OCI-LY1 (cell line): ENCODE measurements around the gene CLEC17A.

Experiments
- H2AFZ ChIP-seq: fragments of 200-600 bp; sonication (generic), shearing (Covaris generic); 2 replicates; pipeline ENCODE4 v1.6.0; 2014; ENCODE audit warnings: antibody characterized with exemption, mild to moderate bottlenecking, low read length
- H3F3A ChIP-seq: fragments of 200-600 bp; sonication (generic), shearing (Covaris generic); 2 replicates; pipeline ENCODE4 v1.6.0; 2014; ENCODE audit warnings: mild to moderate bottlenecking, antibody characterized with exemption, low read length, moderate library complexity; ENCODE audit not compliant: insufficient read depth
- H3K27ac ChIP-seq: fragments of 200-600 bp; sonication (generic); 2 replicates; pipeline ENCODE4 v1.5.1; 2014; ENCODE audit warnings: low read length, mixed run types, mild to moderate bottlenecking, low read depth; ENCODE audit not compliant: poor library complexity, severe bottlenecking
- H3K27me3 ChIP-seq: fragments of 200-600 bp; sonication (generic); 2 replicates; pipeline ENCODE4 v1.6.0; 2014; ENCODE audit warnings: antibody characterized with exemption, mild to moderate bottlenecking, low read length, moderate library complexity; ENCODE audit not compliant: insufficient read depth
- H3K36me3 ChIP-seq: fragments of 200-600 bp; sonication (generic); 2 replicates; pipeline ENCODE4 v1.6.1; 2014; ENCODE audit warnings: mild to moderate bottlenecking, antibody characterized with exemption, low read length, moderate library complexity, mixed read lengths; ENCODE audit not compliant: insufficient read depth
- H3K4me1 ChIP-seq: fragments of 200-600 bp; sonication (generic); 2 replicates; pipeline ENCODE4 v1.5.1; 2014; ENCODE audit warnings: mild to moderate bottlenecking, low read length, moderate library complexity; ENCODE audit not compliant: insufficient read depth, severe bottlenecking
- H3K4me2 ChIP-seq: fragments of 200-600 bp; sonication (generic), shearing (Covaris generic); 2 replicates; pipeline ENCODE4 v1.6.1; 2014; ENCODE audit warnings: low read length
- H3K4me3 ChIP-seq: fragments of 200-600 bp; sonication (generic); 2 replicates; pipeline ENCODE4 v1.5.1; 2014; ENCODE audit warnings: low read length, low read depth, mild to moderate bottlenecking, mixed read lengths; ENCODE audit not compliant: poor library complexity, severe bottlenecking
- H3K79me2 ChIP-seq: fragments of 200-600 bp; shearing (Covaris generic); 2 replicates; pipeline ENCODE4 v1.6.1; 2016; ENCODE audit warnings: mixed run types, low read length, mixed read lengths; ENCODE audit not compliant: insufficient read depth
- H3K9ac ChIP-seq: fragments of 200-600 bp; sonication (generic), shearing (Covaris generic); 2 replicates; pipeline ENCODE4 v1.6.1; 2014; ENCODE audit warnings: mild to moderate bottlenecking, low read length, mixed read lengths
- H3K9me2 ChIP-seq: fragments of 200-600 bp; sonication (generic), shearing (Covaris generic); 2 replicates; pipeline ENCODE4 v1.6.1; 2014; ENCODE audit warnings: low read depth, mild to moderate bottlenecking, low read length, mixed read lengths
- H3K9me3 ChIP-seq: fragments of 200-600 bp; shearing (Covaris generic); 2 replicates; pipeline ENCODE4 v1.6.1; 2014; ENCODE audit warnings: low read length, mixed read lengths
- H4K20me1 ChIP-seq: fragments of 200-600 bp; sonication (generic), shearing (Covaris generic); 2 replicates; pipeline ENCODE4 v1.6.0; 2016; ENCODE audit warnings: mild to moderate bottlenecking, low read length; ENCODE audit not compliant: insufficient read depth
- EZH2 ChIP-seq: fragments of 200-600 bp; sonication (generic), shearing (Covaris generic); IDR thresholded peaks from 2 replicates; pipeline ENCODE4 v1.8.0; 2017; ENCODE audit warnings: borderline replicate concordance, mixed run types, mild to moderate bottlenecking, antibody characterized with exemption, low read length, moderate library complexity, mixed read lengths
- TF ChIP-seq, protein P1 (sequence below): fragments of 200-600 bp; sonication (generic), shearing (Covaris generic); IDR thresholded peaks from 2 replicates; pipeline ENCODE4 v1.5.1; 2017; ENCODE audit warnings: mild to moderate bottlenecking, antibody characterized with exemption, low read length, moderate library complexity, mixed read lengths

The CLEC17A gene

GRCh38 chr19:14614099-14614412 lies 31.2 kb downstream of the CLEC17A start:
- Histone ChIP-seq H3K4me3 (no peak overlapping the region), H3K36me3 (peaks cover 5% of the 10 kb centered on the region; the same call in 1 of the 2 replicates), H2AFZ (no peak overlapping the region), H3K4me2 (no peak overlapping the region), H3K9me2 (no peaks in the 10 kb centered on the region), H3K27ac (peak overlapping the region; percentile 74), H3K9me3 (peaks cover 3% of the 10 kb centered on the region; the same call in 1 of the 2 replicates), H4K20me1 (no peaks in the 10 kb centered on the region), H3K79me2 (no peaks in the 10 kb centered on the region), H3K27me3 (no peaks in the 10 kb centered on the region), H3F3A (0 out of 2 replicates have a peak, but pooled peaks cover 5% of the 10 kb centered on the region), H3K4me1 (peaks cover 20% of the 10 kb centered on the region), H3K9ac (no peak overlapping the region)
- TF ChIP-seq, protein P1, sequence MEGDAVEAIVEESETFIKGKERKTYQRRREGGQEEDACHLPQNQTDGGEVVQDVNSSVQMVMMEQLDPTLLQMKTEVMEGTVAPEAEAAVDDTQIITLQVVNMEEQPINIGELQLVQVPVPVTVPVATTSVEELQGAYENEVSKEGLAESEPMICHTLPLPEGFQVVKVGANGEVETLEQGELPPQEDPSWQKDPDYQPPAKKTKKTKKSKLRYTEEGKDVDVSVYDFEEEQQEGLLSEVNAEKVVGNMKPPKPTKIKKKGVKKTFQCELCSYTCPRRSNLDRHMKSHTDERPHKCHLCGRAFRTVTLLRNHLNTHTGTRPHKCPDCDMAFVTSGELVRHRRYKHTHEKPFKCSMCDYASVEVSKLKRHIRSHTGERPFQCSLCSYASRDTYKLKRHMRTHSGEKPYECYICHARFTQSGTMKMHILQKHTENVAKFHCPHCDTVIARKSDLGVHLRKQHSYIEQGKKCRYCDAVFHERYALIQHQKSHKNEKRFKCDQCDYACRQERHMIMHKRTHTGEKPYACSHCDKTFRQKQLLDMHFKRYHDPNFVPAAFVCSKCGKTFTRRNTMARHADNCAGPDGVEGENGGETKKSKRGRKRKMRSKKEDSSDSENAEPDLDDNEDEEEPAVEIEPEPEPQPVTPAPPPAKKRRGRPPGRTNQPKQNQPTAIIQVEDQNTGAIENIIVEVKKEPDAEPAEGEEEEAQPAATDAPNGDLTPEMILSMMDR = no peak
- TF ChIP-seq EZH2 = no peak

GRCh38 chr19:14615623-14616022 lies 32.7 kb downstream of the CLEC17A start:
- no peak overlapping the region for H3K27ac ChIP-seq
- H3K4me2 ChIP-seq = no peak overlapping the region
- no peaks in the 10 kb centered on the region for H3K27me3 ChIP-seq
- no peak overlapping the region for H3K4me3 ChIP-seq
- no peaks in the 10 kb centered on the region; the same call in 1 of the 2 replicates for H3K36me3 ChIP-seq
- peaks cover 13% of the 10 kb centered on the region for H3K9me3 ChIP-seq
- H3F3A ChIP-seq = 0 out of 2 replicates have a peak, but pooled peaks cover 5% of the 10 kb centered on the region
- no peaks in the 10 kb centered on the region for H3K9me2 ChIP-seq
- no peak overlapping the region for H2AFZ ChIP-seq
- no peaks in the 10 kb centered on the region for H4K20me1 ChIP-seq
- TF ChIP-seq, protein P1 = no peak
- no peak for TF ChIP-seq EZH2
- no peaks in the 10 kb centered on the region for H3K79me2 ChIP-seq
- H3K9ac ChIP-seq = no peak overlapping the region
- H3K4me1 ChIP-seq = peaks cover 20% of the 10 kb centered on the region

GRCh38 chr19:14616407-14616806 lies 33.5 kb downstream of the CLEC17A start:
- peaks cover 20% of the 10 kb centered on the region for H3K4me1 ChIP-seq
- no peak overlapping the region for H3K4me2 ChIP-seq

More at GRCh38 chr19:14616407-14616806, 33.5 kb downstream of the CLEC17A start:
- Histone ChIP-seq H3K27ac (no peak overlapping the region), H3K9me2 (no peaks in the 10 kb centered on the region), H2AFZ (no peak overlapping the region), H3K79me2 (no peaks in the 10 kb centered on the region), H3K27me3 (no peaks in the 10 kb centered on the region), H3F3A (0 out of 2 replicates have a peak, but pooled peaks cover 5% of the 10 kb centered on the region), H4K20me1 (no peaks in the 10 kb centered on the region), H3K4me3 (no peak overlapping the region), H3K9me3 (peaks cover 13% of the 10 kb centered on the region), H3K36me3 (no peaks in the 10 kb centered on the region; the same call in 1 of the 2 replicates), H3K9ac (no peak overlapping the region)
- TF ChIP-seq, protein P1 = no peak
- TF ChIP-seq EZH2 = no peak
